ENCODE results near the gene PHF10.
"Not testable (repeated sequence)": the region's sequence is repeated elsewhere in the genome, so short reads cannot be mapped to it uniquely, and the experiment has no call there.

The PHF10 gene

GRCh38 chr6:169724494-169725124 lies at the start of gene PHF10:
Gene PHF10, minus strand, starts transcription at chr6:169724500. Its CDS starts 569 bp downstream, at chr6:169723931.
- peak; percentile 66 for DNase-seq (ENCODE audit: low spot score)

- DNase-seq (ENCODE audit: low spot score), result no peak
These were observed 42.8 kb upstream of the PHF10 start for GRCh38 chr6:169766921-169767736.

- no peak for DNase-seq (ENCODE audit: low spot score)
These were observed 41.9 kb upstream of the PHF10 start for GRCh38 chr6:169766232-169766631.

GRCh38 chr6:169765789-169766188 lies 41.5 kb upstream of the PHF10 start:
- DNase-seq (ENCODE audit: low spot score), result not testable (repeated sequence)

GRCh38 chr6:169763881-169764280 lies 39.6 kb upstream of the PHF10 start:
- no peak for DNase-seq (ENCODE audit: low spot score)

- no peak for DNase-seq (ENCODE audit: low spot score)
These were observed 39.0 kb upstream of the PHF10 start for GRCh38 chr6:169763308-169763707.

- DNase-seq (ENCODE audit: low spot score), result no peak
These were observed 30.9 kb upstream of the PHF10 start for GRCh38 chr6:169755162-169755561.

- DNase-seq (ENCODE audit: low spot score), result no peak
These were observed 27.8 kb upstream of the PHF10 start for GRCh38 chr6:169752074-169752623.

- DNase-seq (ENCODE audit: low spot score), result peak; percentile 92
These were observed 27.2 kb upstream of the PHF10 start, which contains the start of the genes DYNLT2 and ERMARD for GRCh38 chr6:169751242-169752073. Gene DYNLT2, minus strand, starts transcription at chr6:169751572. Its CDS starts 114 bp downstream, at chr6:169751458. Gene ERMARD, plus strand, starts transcription at chr6:169751622. Its CDS starts 36 bp downstream, at chr6:169751658.

- DNase-seq (ENCODE audit: low spot score), result no peak
These were observed 22.3 kb upstream of the PHF10 start for GRCh38 chr6:169746556-169746955.

- no peak for DNase-seq (ENCODE audit: low spot score)
These were observed 21.1 kb upstream of the PHF10 start for GRCh38 chr6:169745405-169745804.

GRCh38 chr6:169741344-169741743 lies 17.0 kb upstream of the PHF10 start:
- DNase-seq (ENCODE audit: low spot score), result no peak

- no peak for DNase-seq (ENCODE audit: low spot score)
These were observed 14.8 kb upstream of the PHF10 start for GRCh38 chr6:169738976-169739529.

- DNase-seq (ENCODE audit: low spot score), result no peak
These were observed 14.1 kb upstream of the PHF10 start for GRCh38 chr6:169738204-169738975.

GRCh38 chr6:169729961-169730360 lies 5.7 kb upstream of the PHF10 start:
- DNase-seq (ENCODE audit: low spot score), result no peak

- DNase-seq (ENCODE audit: low spot score), result no peak
These were observed 2.7 kb upstream of the PHF10 start for GRCh38 chr6:169726963-169727362.

GRCh38 chr6:169726049-169726400 lies 1.7 kb upstream of the PHF10 start:
- no peak for DNase-seq (ENCODE audit: low spot score)

GRCh38 chr6:169725125-169726048 lies 1.1 kb upstream of the PHF10 start:
- no peak for DNase-seq (ENCODE audit: low spot score)

GRCh38 chr6:169723991-169724493 lies 258 bp downstream of the PHF10 start:
- DNase-seq (ENCODE audit: low spot score), result peak; percentile 24

Data from CD4-positive, alpha-beta T cell treated with Interleukin-15 for 4 hours (primary cell).